ENCODE results near the gene KRTAP22-2.

KRTAP22-2 gene

GRCh38 chr21:30561957-30562356 is 28.2 kb downstream of the KRTAP22-2 start:
- FAIRE-seq = no peak

GRCh38 chr21:30561264-30561895 is 28.8 kb downstream of the KRTAP22-2 start, which contains the start of gene KRTAP19-7:
Gene KRTAP19-7, minus strand, starts transcription at chr21:30561314. Its CDS starts 25 bp downstream, at chr21:30561289.
- FAIRE-seq = no peak

- no peak for FAIRE-seq
Observed at GRCh38 chr21:30555095-30555494, 35.1 kb downstream of the KRTAP22-2 start.

GRCh38 chr21:30552782-30553181 is 37.4 kb downstream of the KRTAP22-2 start:
- FAIRE-seq = no peak

- no peak for FAIRE-seq
Observed at GRCh38 chr21:30541764-30542163, 48.4 kb downstream of the KRTAP22-2 start, which contains the start of gene KRTAP19-6. Gene KRTAP19-6, minus strand, starts transcription at chr21:30541864. Its CDS starts 31 bp downstream, at chr21:30541833.

Measured in G401.6 (cell line).